HS-5 (cell line): ENCODE data around the gene PTPRM.
A peak's percentile ranks its signal among the peaks of the same experiment; 100 is the strongest.

ENCODE experiments used
- DNase-seq: peaks from one replicate; pipeline ENCODE4 v3.0.0-alpha.2; 2012; ENCODE audit warnings: low read depth

The PTPRM gene

GRCh38 chr18:7809455-7809854, 242.3 kb downstream of the PTPRM start:
- no peak for DNase-seq

GRCh38 chr18:7809978-7810377, 242.9 kb downstream of the PTPRM start:
- no peak for DNase-seq

GRCh38 chr18:7812431-7813063, 245.4 kb downstream of the PTPRM start:
- DNase-seq, result peak; percentile 35

GRCh38 chr18:7813131-7813530, 246.0 kb downstream of the PTPRM start:
- DNase-seq, result no peak

DNA sequence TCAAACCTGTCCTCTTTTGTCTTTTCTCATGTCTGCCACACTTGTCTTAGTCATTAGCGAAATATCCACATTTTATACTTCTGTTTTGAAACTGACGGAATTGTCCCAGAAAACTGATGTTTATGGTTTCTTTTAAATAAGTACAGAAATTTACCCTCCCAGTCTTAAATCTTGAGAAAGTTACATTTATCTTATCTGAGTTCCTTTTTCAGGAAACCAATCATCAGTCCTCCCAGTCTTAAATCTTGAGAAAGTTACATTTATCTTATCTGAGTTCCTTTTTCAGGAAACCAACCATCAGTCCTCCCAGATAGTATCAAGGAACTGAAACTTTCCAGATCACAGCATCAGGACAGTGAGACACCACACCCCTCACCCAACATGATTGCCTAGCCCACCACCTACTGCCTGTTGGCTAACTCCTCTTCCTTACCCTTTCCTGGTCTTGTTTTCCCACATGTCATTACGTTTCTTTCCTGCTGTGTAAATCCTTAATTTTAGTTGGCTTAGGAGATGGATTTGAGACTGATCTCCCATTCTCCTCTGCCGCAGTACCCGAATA, 247.7 kb downstream of the PTPRM start:
- DNase-seq, result no peak

GRCh38 chr18:7815787-7816186, 248.7 kb downstream of the PTPRM start:
- no peak for DNase-seq

GRCh38 chr18:7817575-7818230, 250.6 kb downstream of the PTPRM start:
- DNase-seq, result no peak

- no peak for DNase-seq
These were observed 254.7 kb downstream of the PTPRM start for GRCh38 chr18:7821784-7822183.

- no peak for DNase-seq
These were observed 255.6 kb downstream of the PTPRM start for GRCh38 chr18:7822435-7823331.

DNA sequence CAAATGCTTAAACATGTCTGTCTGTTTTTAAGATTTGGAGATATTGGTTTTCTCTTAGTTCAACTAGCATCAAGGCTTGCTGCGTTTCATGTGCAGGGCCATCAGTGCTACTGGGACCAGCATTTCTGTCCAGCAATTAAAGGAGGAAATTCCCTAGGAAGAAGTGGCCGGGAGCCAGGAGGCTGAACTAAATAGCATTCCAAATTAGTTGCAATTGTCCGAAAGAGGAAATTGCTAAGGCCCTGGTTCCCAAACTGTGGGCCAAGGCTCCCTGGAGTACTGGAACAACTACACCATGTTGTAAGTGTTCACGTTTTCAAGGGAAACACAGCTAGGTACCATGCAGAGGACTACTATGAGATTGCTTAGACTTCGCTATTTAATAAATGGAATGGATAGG, 257.9 kb downstream of the PTPRM start:
- DNase-seq, result no peak

GRCh38 chr18:7830468-7830867, 263.4 kb downstream of the PTPRM start:
- DNase-seq, result no peak

DNA sequence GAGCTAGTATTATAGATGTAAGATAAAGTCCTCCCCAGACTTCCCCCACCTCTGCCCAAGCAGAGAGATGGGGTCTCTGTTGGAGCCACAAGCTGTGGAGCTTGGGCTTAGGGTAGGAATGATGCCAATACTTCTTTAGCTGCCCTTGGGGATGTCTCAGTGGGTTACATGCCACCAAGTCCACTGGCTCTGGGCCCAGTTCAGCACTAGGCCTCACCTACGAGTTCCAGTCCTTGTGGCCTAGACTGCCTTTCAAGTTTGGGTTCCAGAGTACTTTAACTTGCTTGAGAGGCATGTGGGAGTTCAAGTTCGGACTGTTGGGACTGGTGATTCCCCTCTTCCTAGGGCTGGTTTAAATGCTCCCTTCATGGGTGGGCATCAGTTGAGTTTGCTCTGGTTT, 272.4 kb downstream of the PTPRM start:
- DNase-seq, result no peak

DNA sequence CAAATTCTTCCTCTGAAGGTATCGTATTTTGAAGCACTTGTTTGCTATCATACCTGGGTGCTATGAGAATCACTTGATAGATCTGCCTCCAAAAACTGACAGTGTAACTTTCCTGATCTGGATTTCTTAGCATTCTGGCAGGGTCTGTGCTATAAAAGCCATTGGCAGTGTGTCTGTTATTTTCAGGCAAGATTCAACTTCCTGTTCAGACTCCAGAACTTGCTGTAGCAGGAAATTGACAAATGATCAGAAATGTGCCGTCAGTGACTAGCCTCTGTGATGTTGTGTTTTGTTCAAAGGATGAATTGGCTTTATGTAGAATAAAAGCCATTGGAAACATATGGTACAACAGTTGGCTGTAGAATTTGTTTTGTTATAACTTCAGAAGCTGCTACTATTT, 273.3 kb downstream of the PTPRM start:
- no peak for DNase-seq

GRCh38 chr18:7844017-7844416, 276.9 kb downstream of the PTPRM start:
- DNase-seq, result no peak

DNA sequence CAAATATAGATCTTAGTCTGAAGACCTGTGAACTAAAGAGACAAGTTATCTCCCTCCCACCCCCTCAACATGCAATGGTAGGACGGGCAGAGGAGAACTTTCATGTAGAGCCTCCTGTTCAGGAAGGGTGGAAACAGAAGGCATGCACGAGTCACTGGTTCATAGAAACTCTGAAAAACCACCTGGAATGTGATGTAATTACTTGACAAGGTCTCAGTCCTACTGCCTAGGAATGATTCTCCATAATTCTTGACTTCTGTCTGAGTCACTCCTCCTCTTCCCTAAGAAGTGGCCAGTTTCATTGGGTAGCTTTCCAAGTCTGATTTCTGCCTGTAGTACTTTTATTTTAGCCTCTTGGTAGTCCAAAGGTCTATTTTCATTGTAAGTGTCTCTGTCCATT, 277.3 kb downstream of the PTPRM start:
- no peak for DNase-seq

DNA sequence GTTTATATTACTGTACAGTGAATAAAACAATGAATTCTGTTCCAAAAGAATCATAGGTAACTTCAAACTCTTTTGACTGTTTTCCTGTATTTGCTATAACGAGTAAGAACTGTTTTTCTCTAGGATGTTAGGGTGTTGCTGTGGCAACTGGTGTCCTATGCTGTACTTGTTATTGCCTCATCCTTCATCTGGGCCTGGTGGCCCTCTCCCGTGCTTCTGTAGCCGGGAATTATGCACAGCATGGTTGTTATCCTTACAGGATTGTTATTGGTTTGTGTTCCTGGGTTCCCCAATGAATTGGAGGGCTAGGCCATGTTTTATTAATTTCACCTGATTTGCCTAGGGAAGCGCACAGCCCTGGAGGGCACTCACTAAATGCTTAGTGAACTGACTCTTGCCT, 279.2 kb downstream of the PTPRM start:
- DNase-seq, result no peak

GRCh38 chr18:7847357-7848053, 280.4 kb downstream of the PTPRM start:
- no peak for DNase-seq

DNA sequence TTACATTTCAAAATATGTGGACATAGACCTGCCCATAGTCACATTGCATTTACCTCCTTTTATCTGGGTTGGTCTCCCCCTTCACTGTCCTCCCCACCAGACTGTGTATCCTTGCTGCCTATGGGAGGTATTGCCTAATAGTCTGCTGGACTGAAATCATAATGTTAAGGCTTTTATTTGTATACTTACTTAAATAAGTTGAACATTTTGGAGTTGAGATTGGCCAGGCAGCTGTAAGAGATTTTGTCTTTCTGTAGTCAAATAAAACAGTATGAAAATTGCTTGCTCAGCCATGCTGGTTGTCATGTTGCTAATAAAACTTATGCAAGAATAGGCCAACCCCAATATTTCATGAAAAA, 280.9 kb downstream of the PTPRM start:
- no peak for DNase-seq

GRCh38 chr18:7850446-7850845, 283.3 kb downstream of the PTPRM start:
- DNase-seq, result no peak

DNA sequence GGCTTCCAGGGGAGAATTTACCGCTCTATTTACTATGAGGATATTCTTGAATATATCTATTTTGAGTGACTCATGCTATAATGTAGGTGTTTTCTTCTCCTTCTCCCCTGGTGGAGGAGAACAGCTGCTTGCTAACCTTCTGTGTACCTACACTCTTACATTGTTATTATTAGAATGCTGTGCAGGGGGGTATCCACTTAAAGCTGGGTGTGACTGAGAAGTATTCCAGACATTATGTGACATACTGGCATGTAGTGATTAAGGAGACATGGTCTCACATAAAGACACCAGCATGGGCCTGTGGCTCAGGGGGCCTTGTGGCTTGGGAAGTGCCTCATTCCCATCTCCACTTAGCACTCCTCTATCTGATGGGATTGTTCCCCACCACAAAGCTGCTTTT, 287.9 kb downstream of the PTPRM start:
- no peak for DNase-seq

DNA sequence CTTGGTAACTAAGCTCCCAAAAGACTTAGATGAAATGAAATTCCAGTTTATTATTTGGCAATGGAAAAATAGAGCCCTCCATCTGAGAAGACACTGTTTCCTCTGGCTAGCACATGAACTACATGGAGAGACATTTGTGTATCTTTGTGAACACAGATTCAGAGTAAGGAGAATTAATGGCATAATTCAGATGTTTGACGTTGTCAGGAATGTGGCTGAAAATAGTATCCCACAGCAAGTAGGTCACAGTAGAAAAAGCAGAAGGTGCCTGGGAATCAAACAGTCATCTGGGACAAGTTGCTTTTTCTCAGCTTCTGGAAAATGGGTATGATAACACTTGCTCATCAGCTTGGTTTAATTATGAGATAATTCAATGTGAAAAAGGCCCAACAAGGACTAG, 288.6 kb downstream of the PTPRM start:
- no peak for DNase-seq

DNA sequence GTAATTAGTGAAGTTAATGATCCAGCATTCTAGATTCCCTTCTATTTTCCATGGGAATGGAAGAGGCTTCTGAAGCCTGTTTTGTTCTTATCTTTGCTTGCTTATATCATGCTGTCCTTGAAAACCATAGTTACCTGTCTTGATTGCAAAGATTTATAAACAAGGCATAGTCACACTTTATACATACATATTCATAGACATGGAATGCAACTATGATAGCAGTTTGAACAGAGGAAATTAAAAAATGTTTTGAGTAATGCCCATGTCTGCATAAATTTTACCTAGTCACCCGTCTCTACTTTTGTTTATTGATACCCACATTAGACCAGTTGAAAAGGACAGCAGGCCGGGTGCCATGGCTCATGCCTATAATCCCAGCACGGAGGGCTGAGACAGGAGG, 289.0 kb downstream of the PTPRM start:
- DNase-seq, result no peak
